Lower leg skin (tissue), 4 donors: Measurements from ENCODE around the gene TADA2A. TPM values are rescaled to one million over a fixed set of nuclear protein-coding genes. Genes with fewer than 3 reads are reported as not detected.
"Not testable (repeated sequence)": the region's sequence is repeated elsewhere in the genome, so short reads cannot be mapped to it uniquely, and the experiment has no call there.

ENCODE experiments used
- DNase-seq, 2 donors: peaks; one replicate each; pipeline ENCODE4 v3.0.0-alpha.2; 2019; ENCODE audit warnings: low spot score in 2 of 2
- H3K4me3 ChIP-seq: fragments of 200-600 bp; sonication (generic); 2 replicates; pipeline ENCODE4 v1.5.1; 2017; ENCODE audit warnings: mild to moderate bottlenecking, low read depth; ENCODE audit not compliant: poor library complexity, severe bottlenecking
- CTCF ChIP-seq, 3 donors: fragments of 450-650 bp; IDR thresholded peaks; one replicate each; pipeline ENCODE4 v1.5.1; 2016; ENCODE audit warnings: antibody characterized with exemption in 3 of 3, mild to moderate bottlenecking in 3 of 3, moderate library complexity in 2 of 3
- POLR2A ChIP-seq, 2 donors: fragments of 450-650 bp; IDR thresholded peaks; one replicate each; pipeline ENCODE4 v1.6.1; 2016 to 2017; ENCODE audit warnings: antibody characterized with exemption in 2 of 2, mild to moderate bottlenecking in 1 of 2, moderate library complexity in 1 of 2
- WGBS, 2 donors: methylation state at CpG; one replicate each; pipeline ENCODE4 v1.1.5; 2018; 5-methylcytosine and 5-hydroxymethylcytosine counted together
- intact Hi-C: fragments of 100-400 bp; cut with DNase I; formaldehyde crosslinking; loops from one replicate; pipeline ENCODE4 v1.15.0; 2023; ENCODE audit warnings: low total_unique reads
- total RNA-seq, 4 donors: library from RNA; depleted of rRNA; stranded (reverse); fragments of >200 nt; gene quantifications; one replicate each; pipeline ENCODE4 v1.1.0, GENCODE V29; 2016

TADA2A gene
- total RNA-seq, 4 donors from 2014 or later: 10.2 to 17.4 (median 14.4) TPM

DNA sequence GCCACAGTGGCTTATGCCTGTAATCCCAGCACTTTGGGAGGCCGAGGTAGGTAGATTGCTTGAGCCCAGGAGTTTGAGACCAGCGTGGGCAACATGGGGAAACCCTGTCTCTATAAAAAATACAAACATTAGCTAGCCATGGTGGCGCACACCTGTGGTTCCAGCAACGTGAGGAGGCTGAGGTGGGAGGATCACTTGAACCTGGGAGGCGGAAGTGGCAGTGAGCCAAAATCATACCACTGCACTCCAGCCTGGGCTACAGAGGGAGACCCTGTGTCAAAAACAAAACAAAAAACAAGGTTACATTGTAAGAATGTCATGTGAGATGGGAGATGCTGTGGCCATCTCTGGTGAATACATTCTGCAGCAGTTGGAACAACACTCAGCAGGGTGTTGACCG lies 96.5 kb downstream of the TADA2A start:
- intact Hi-C loops: no loop called here
- no peak overlapping the region for H3K4me3 ChIP-seq
- WGBS, 2 donors: 92% methylated on average over 6 of the region's 6 CpGs
- DNase-seq: no peak
- TF ChIP-seq CTCF (IDR thresholded peaks at IDR 0.05): no peak

- no peak overlapping the region for H3K4me3 ChIP-seq
- WGBS, 2 donors: 81 to 91% methylated on average over 3 of the region's 3 CpGs
- intact Hi-C loops: no loop called here
- DNase-seq: no peak
- TF ChIP-seq POLR2A (IDR thresholded peaks at IDR 0.05) (no peak), CTCF (IDR thresholded peaks at IDR 0.05) (no peak)
Observed at GRCh38 chr17:37505333-37505732, 98.6 kb downstream of the TADA2A start.

- no peak for DNase-seq
- intact Hi-C loops: no loop called here
- TF ChIP-seq POLR2A (IDR thresholded peaks at IDR 0.05): no peak
- TF ChIP-seq CTCF (IDR thresholded peaks at IDR 0.05): no peak
- H3K4me3 ChIP-seq: no peak overlapping the region
- WGBS, 2 donors: 44 to 61% methylated on average over 10 of the region's 10 CpGs
Observed at GRCh38 chr17:37506678-37507077, 100.0 kb downstream of the TADA2A start.

DNA sequence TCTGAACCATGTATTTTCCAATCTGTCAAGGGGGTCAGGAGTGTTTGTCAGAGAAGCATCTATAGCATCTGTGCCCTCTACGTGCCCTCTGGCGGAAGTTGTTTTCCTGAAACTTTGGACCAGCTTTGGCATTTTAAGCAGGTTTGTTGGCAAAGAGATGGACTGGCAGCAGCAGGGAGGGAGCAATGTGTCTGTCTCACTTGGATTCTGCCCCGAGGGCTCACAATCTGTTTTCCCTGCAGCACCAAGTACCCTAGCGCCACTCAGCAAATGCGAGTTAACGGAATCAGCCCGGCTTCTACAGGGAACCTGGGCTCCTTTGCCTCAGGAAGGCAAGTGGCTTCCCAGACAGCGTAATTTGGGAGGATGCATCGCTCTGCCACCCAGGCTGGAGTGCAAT lies 100.4 kb downstream of the TADA2A start:
- no peak for DNase-seq
- intact Hi-C loops: no loop called here
- no peak overlapping the region for H3K4me3 ChIP-seq
- TF ChIP-seq POLR2A (IDR thresholded peaks at IDR 0.05) (no peak), CTCF (IDR thresholded peaks at IDR 0.05) (no peak)
- WGBS, 2 donors: 78 to 85% methylated on average over 9 of the region's 9 CpGs

GRCh38 chr17:37510056-37510455 lies 103.4 kb downstream of the TADA2A start:
- intact Hi-C loops: no loop called here
- no peak overlapping the region for H3K4me3 ChIP-seq

DNA sequence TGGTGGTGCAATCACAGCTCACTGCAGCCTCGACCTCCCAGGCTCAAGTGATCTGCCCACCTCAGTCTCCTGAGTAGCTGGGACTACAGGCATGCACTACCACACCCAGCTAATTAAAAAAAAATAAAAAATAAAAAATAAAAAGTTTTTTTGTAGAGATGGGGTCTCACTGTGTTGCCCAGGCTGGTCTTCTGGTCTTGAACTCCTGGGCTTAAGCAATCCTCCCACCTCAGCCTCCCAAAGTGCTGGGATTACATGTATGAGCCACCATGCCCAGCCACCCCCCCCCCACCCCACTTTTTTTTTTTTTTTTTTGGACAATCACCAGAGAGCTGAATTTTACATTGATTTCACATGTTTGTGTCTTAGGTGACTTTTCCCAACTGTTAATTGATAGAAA lies 105.0 kb downstream of the TADA2A start:
- 75 to 89% methylated on average over 1 of the region's 1 CpG for WGBS, 2 donors
- DNase-seq, H3K4me3 ChIP-seq, intact Hi-C loops: not testable (repeated sequence)

More at GRCh38 chr17:37510056-37510455, 103.4 kb downstream of the TADA2A start:
- TF ChIP-seq POLR2A (IDR thresholded peaks at IDR 0.05) (no peak), CTCF (IDR thresholded peaks at IDR 0.05) (no peak)
- no peak for DNase-seq
- 94 to 96% methylated on average over 17 of the region's 17 CpGs for WGBS, 2 donors
